MCF 10A (cell line): Measurements from ENCODE around the gene SRC. TPM values are rescaled to one million over a fixed set of nuclear protein-coding genes. Genes with fewer than 3 reads are reported as not detected.

ENCODE experiments used
- BruUV-seq: library from RNA; stranded (reverse); fragments of 400-500 nt; replicated peaks from 2 replicates; lab custom pipeline; 2021; lab: Mats Ljungman, UMichigan
- CTCF ChIA-PET: fragments of 300-600 bp; sonication (Branson Sonifier 250); formaldehyde crosslinking; extraction: SDS; loops from one replicate; lab custom pipeline; 2021; ENCODE audit warnings: antibody characterized with exemption, inconsistent platforms; lab: Yijun Ruan, JAX
- POLR2A ChIA-PET: fragments of 300-600, 350-650 bp; sonication (Branson Sonifier 250); formaldehyde crosslinking; extraction: SDS; loops from one replicate; lab custom pipeline; 2020; ENCODE audit warnings: antibody characterized with exemption, inconsistent platforms; lab: Yijun Ruan, JAX
- DNase-seq: peaks from one replicate; pipeline ENCODE4 v3.0.0-alpha.2; 2018; ENCODE audit not compliant: unreplicated experiment
- H3K27ac Mint-ChIP-seq: one replicate; pipeline ENCODE4 v1.8.0; 2022; ENCODE audit warnings: mild to moderate bottlenecking, low read depth, mixed read lengths; ENCODE audit not compliant: unreplicated experiment
- H3K27me3 Mint-ChIP-seq: one replicate; pipeline ENCODE4 v1.8.0; 2022; ENCODE audit warnings: mixed read lengths; ENCODE audit not compliant: insufficient read depth, unreplicated experiment
- H3K36me3 Mint-ChIP-seq: one replicate; pipeline ENCODE4 v1.8.0; 2022; ENCODE audit warnings: mild to moderate bottlenecking, moderate library complexity, mixed read lengths; ENCODE audit not compliant: insufficient read depth, unreplicated experiment
- H3K4me1 Mint-ChIP-seq: one replicate; pipeline ENCODE4 v1.8.0; 2022; ENCODE audit warnings: mixed read lengths; ENCODE audit not compliant: insufficient read depth, unreplicated experiment
- H3K4me3 Mint-ChIP-seq: one replicate; pipeline ENCODE4 v1.8.0; 2022; ENCODE audit warnings: mild to moderate bottlenecking, moderate library complexity, mixed read lengths; ENCODE audit not compliant: unreplicated experiment
- H3K9me3 Mint-ChIP-seq: one replicate; pipeline ENCODE4 v1.8.0; 2022; ENCODE audit warnings: mixed read lengths; ENCODE audit not compliant: unreplicated experiment
- CTCF ChIP-seq: fragments of 200-600 bp; IDR thresholded peaks from one replicate; pipeline ENCODE4 v1.8.0; 2022; ENCODE audit warnings: antibody characterized with exemption, mild to moderate bottlenecking; ENCODE audit not compliant: unreplicated experiment
- intact Hi-C: fragments of 100-400 bp; cut with micrococcal nuclease; formaldehyde crosslinking; loops from 2 replicates; pipeline ENCODE4 v1.14.1; 2022
- total RNA-seq: library from RNA; stranded (reverse); gene quantifications from 2 replicates; pipeline ENCODE4 v1.2.3, GENCODE V29; 2022

Gene SRC
- total RNA-seq, 1 experiment from 2014 or later = 28.1 TPM

DNA sequence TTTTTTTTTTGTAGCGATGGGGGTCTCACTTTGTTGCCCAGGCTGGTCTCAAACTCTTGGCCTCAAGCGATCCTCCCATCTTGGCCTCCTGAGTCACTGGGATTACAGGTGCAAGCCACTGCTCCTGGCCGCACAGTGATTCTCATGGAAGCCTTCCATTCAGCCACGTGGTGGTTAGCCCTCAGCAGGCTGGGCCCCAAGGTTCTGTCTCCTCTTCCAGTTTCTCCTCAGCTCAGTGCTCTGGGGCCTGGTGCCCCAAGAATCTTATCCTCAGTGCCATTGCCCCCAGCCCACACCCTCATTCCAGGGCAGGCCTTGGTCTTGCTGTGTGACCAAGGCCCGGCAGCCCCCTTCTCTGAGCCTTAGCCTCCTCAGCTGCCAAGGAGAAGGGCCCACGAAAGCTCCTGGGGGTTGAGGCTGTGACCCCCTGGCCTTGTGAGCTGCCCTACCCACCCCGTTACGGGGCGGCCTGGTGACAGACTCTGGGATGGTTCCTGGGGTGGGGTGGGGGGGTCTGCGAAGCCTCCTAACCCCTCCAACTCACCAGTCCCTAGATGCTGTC, 16.4 kb downstream of the SRC start:
- Mint-ChIP-seq H3K27me3 (no peaks in the 10 kb centered on the region), H3K4me3 (no peak overlapping the region), H3K27ac (no peak overlapping the region), H3K36me3 (peaks cover 30% of the 10 kb centered on the region), H3K9me3 (no peaks in the 10 kb centered on the region), H3K4me1 (peaks cover 18% of the 10 kb centered on the region)
- ChIA-PET CTCF (interaction anchor here (0.6 to 1.3 kb wide), 4 partner anchors 9 to 1454 kb away, joined by 3 to 5 read pairs (median 3); no protein-coding TSS in a partner anchor), POLR2A (interaction anchor here (0.7 to 1.3 kb wide), 2 partner anchors 11 to 73 kb away, joined by 3 to 5 read pairs; partner anchors contain the start of gene MANBAL)
- no peak for DNase-seq
- no peak for TF ChIP-seq CTCF
- BruUV-seq = no TSS peak
- intact Hi-C loops = no loop called here

GRCh38 chr20:37362821-37363220, 16.9 kb downstream of the SRC start:
- POLR2A ChIA-PET = interaction anchor here (1.3 kb wide), 1 partner anchor 12 kb away, joined by 5 read pairs; no protein-coding TSS in a partner anchor
- Mint-ChIP-seq H3K9me3 (no peaks in the 10 kb centered on the region), H3K27me3 (no peaks in the 10 kb centered on the region), H3K27ac (no peak overlapping the region), H3K4me3 (no peak overlapping the region), H3K36me3 (peaks cover 35% of the 10 kb centered on the region), H3K4me1 (peaks cover 12% of the 10 kb centered on the region)
- no TSS peak for BruUV-seq
- TF ChIP-seq CTCF = no peak
- intact Hi-C loops = no loop called here
- no peak for DNase-seq
- CTCF ChIA-PET = interaction anchor here (0.6 to 2.9 kb wide), 4 partner anchors 8 to 1455 kb away, joined by 3 to 13 read pairs (median 4); no protein-coding TSS in a partner anchor

- DNase-seq = no peak
- intact Hi-C loops = no loop called here
- TF ChIP-seq CTCF = no peak
- CTCF ChIA-PET = interaction anchor here (0.6 to 2.9 kb wide), 2 partner anchors 22 to 345 kb away, joined by 3 to 13 read pairs; no protein-coding TSS in a partner anchor
- POLR2A ChIA-PET = interaction anchor here (1.3 kb wide), 1 partner anchor 12 kb away, joined by 5 read pairs; no protein-coding TSS in a partner anchor
- peaks cover 38% of the 10 kb centered on the region for H3K36me3 Mint-ChIP-seq
- no TSS peak for BruUV-seq
- H3K27me3 Mint-ChIP-seq = no peaks in the 10 kb centered on the region
- no peak overlapping the region for H3K27ac Mint-ChIP-seq
- peaks cover 7% of the 10 kb centered on the region for H3K4me1 Mint-ChIP-seq
- H3K4me3 Mint-ChIP-seq = no peak overlapping the region
- H3K9me3 Mint-ChIP-seq = no peaks in the 10 kb centered on the region
Observed at GRCh38 chr20:37363221-37364012, 17.5 kb downstream of the SRC start.
